DND-41 (cell line): ENCODE data around the gene RHOF.

Experiments
- EZH2 ChIP-seq: IDR thresholded peaks from 3 replicates; pipeline ENCODE4 v1.6.1; 2012; ENCODE audit warnings: borderline replicate concordance, low read depth, mild to moderate bottlenecking, moderate library complexity, low read length, inconsistent platforms; ENCODE audit not compliant: severe bottlenecking
- TF ChIP-seq, protein P1 (sequence below): IDR thresholded peaks from 2 replicates; pipeline ENCODE4 v1.5.1; 2012; ENCODE audit warnings: borderline replicate concordance, low read length, moderate library complexity, mild to moderate bottlenecking; ENCODE audit not compliant: poor library complexity, severe bottlenecking; ENCODE audit errors: extremely low read depth

DNA sequence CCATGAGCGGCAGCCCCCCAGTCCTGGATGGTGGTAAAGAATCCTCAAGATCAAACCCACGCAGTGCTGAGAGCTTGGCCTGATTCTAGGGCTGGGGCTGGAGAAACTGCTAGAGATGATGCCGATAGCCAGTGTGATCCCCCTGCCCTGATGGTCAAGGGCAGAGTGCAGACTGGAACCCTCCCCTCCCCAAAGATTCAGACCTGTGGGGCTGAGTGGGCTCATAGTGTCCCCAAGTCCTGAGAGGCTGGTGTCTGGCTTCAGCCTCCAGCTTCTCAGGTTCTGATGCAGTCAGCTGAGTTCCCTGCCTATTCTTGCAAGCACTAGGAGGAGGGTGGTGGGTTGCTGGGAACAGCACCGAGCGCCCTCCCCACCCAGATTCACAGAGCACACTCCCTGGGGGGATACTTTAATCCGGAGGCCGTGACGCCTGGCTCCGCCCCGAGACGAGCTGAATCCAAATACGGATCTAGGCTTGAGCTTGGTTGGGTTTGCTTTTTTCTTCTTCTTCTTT lies 11.9 kb downstream of the RHOF start:
- TF ChIP-seq, protein P1, sequence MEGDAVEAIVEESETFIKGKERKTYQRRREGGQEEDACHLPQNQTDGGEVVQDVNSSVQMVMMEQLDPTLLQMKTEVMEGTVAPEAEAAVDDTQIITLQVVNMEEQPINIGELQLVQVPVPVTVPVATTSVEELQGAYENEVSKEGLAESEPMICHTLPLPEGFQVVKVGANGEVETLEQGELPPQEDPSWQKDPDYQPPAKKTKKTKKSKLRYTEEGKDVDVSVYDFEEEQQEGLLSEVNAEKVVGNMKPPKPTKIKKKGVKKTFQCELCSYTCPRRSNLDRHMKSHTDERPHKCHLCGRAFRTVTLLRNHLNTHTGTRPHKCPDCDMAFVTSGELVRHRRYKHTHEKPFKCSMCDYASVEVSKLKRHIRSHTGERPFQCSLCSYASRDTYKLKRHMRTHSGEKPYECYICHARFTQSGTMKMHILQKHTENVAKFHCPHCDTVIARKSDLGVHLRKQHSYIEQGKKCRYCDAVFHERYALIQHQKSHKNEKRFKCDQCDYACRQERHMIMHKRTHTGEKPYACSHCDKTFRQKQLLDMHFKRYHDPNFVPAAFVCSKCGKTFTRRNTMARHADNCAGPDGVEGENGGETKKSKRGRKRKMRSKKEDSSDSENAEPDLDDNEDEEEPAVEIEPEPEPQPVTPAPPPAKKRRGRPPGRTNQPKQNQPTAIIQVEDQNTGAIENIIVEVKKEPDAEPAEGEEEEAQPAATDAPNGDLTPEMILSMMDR: no peak
- no peak for TF ChIP-seq EZH2
